AG04449 (cell line): ENCODE measurements around the gene MGAT5.

ENCODE experiments used
- CTCF ChIA-PET: fragments of 350-600 bp; formaldehyde crosslinking; extraction: SDS; loops from one replicate; lab custom pipeline; 2021; ENCODE audit warnings: antibody characterized with exemption; lab: Yijun Ruan, JAX
- POLR2A ChIA-PET: fragments of 400-600, 350-600 bp; formaldehyde crosslinking; extraction: SDS; loops from one replicate; lab custom pipeline; 2020; ENCODE audit warnings: antibody characterized with exemption, inconsistent platforms; lab: Yijun Ruan, JAX
- DNase-seq: peaks from one replicate; pipeline ENCODE4 v3.0.0-alpha.2; 2010; ENCODE audit warnings: low read depth, low spot score
- H3K4me3 ChIP-seq: 2 replicates; pipeline ENCODE4 v1.5.1; 2011; ENCODE audit warnings: low read depth, mild to moderate bottlenecking, control low read depth, low read length
- TF ChIP-seq, protein P1 (sequence below): IDR thresholded peaks from one replicate; pipeline ENCODE4 v1.5.1; 2011; ENCODE audit warnings: mild to moderate bottlenecking, moderate library complexity, low read length, control low read depth, inconsistent platforms; ENCODE audit not compliant: insufficient read depth; ENCODE audit errors: missing control alignments

MGAT5 gene

DNA sequence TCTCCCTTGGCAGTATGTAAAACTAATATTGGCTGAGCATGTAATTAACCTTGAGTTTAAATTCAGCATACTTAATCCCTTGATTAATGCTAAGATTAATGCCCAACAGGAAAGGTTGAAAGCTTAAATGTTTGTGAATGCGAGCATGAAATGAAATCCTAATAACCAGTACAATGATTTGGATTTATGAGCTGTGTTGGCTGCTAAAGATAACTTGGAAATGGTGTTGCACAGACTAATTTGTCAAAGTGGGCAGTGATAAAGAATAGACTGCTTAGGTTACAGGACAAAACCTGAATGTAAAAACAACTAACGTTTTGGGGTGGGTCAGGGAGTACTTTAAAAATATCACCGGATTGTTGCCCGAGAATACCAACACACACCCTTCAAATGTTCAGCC, 70.6 kb downstream of the MGAT5 start:
- POLR2A ChIA-PET = no interaction called here
- TF ChIP-seq, protein P1, sequence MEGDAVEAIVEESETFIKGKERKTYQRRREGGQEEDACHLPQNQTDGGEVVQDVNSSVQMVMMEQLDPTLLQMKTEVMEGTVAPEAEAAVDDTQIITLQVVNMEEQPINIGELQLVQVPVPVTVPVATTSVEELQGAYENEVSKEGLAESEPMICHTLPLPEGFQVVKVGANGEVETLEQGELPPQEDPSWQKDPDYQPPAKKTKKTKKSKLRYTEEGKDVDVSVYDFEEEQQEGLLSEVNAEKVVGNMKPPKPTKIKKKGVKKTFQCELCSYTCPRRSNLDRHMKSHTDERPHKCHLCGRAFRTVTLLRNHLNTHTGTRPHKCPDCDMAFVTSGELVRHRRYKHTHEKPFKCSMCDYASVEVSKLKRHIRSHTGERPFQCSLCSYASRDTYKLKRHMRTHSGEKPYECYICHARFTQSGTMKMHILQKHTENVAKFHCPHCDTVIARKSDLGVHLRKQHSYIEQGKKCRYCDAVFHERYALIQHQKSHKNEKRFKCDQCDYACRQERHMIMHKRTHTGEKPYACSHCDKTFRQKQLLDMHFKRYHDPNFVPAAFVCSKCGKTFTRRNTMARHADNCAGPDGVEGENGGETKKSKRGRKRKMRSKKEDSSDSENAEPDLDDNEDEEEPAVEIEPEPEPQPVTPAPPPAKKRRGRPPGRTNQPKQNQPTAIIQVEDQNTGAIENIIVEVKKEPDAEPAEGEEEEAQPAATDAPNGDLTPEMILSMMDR = no peak
- H3K4me3 ChIP-seq = no peak overlapping the region
- DNase-seq = no peak
- CTCF ChIA-PET = no interaction called here

DNA sequence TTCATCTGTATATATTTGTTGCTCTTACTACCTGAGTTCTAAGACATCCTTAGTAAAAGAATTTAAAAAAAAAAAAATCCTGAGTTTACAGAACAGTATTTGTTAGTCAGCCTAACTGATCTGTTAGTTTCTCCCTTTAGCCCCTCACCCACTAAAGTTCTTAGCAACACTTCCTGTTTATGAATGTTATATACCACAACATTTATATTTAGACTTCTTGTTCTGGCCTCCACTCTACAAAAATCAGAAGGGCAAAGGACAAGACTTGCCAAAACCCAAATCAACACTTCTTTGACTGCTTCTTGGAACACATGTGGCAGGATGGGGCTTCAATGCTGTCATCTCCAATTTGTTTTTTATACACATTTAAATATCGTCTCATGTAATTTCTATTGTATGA, 71.1 kb downstream of the MGAT5 start:
- DNase-seq = no peak
- ChIA-PET POLR2A (no interaction called here), CTCF (no interaction called here)
- TF ChIP-seq, protein P1 = no peak
- H3K4me3 ChIP-seq = no peak overlapping the region

DNA sequence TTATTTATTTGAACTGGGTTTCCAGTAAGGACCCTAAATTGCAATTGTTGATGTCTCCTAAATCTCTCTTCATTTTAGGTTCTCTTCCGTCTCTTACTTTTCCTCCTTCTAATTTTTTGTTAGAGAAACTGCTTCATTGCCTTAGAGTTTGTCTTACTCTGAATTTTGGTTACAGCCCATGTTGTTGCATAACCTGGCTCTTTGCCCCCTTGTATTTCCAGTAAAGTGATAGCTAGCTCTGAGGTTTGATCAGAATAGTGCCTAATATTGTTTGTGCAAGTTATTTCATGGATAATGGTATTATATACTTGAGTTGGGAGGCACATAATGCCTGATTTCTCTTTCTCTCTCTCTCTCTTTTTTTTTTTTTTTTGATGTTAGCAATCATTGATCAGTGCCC, 71.8 kb downstream of the MGAT5 start:
- H3K4me3 ChIP-seq = no peak overlapping the region
- no peak for DNase-seq
- TF ChIP-seq, protein P1 = no peak
- ChIA-PET CTCF (no interaction called here), POLR2A (no interaction called here)

DNA sequence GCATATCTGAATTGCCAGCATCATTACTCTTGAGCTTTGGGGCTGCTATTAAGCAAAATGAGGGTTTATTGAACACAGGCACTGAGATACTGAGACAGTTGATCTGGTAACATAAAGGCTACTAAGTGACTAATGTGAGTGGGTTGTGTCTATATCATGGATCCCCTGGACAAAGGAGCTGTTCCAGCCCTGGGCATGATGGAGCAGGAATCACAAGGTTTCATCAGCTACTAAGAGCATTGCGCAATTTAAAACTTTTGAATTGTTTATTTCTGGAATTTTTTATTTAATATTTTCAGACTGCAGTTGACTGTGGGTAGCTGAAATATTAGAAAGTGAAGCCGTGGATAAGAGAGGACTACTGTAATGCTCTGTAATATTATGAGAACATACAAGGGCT, 73.5 kb downstream of the MGAT5 start:
- TF ChIP-seq, protein P1 = no peak
- POLR2A ChIA-PET = no interaction called here
- CTCF ChIA-PET = interaction anchor here (1.4 kb wide), 1 partner anchor 84 kb away, joined by 4 read pairs; no protein-coding TSS in a partner anchor

GRCh38 chr2:134331081-134331480, 77.2 kb downstream of the MGAT5 start:
- DNase-seq = no peak

More for the DNA sequence above, 73.5 kb downstream of the MGAT5 start:
- DNase-seq = no peak
- H3K4me3 ChIP-seq = no peak overlapping the region

GRCh38 chr2:134333646-134334189, 79.8 kb downstream of the MGAT5 start:
- ChIA-PET POLR2A (no interaction called here), CTCF (interaction anchor here (1.4 to 1.7 kb wide), 2 partner anchors 12 to 78 kb away, joined by 3 read pairs; no protein-coding TSS in a partner anchor)
- no peak overlapping the region for H3K4me3 ChIP-seq
- DNase-seq = no peak
- TF ChIP-seq, protein P1 = no peak

More at GRCh38 chr2:134331081-134331480, 77.2 kb downstream of the MGAT5 start:
- H3K4me3 ChIP-seq = no peak overlapping the region
- ChIA-PET CTCF (interaction anchor here (1.0 kb wide), 1 partner anchor 15 kb away, joined by 3 read pairs; no protein-coding TSS in a partner anchor), POLR2A (no interaction called here)
- TF ChIP-seq, protein P1 = no peak
